OCI-LY1 (cell line): ENCODE results near the gene C18orf32.

Experiments
- H2AFZ ChIP-seq: fragments of 200-600 bp; sonication (generic), shearing (Covaris generic); 2 replicates; pipeline ENCODE4 v1.6.0; 2014; ENCODE audit warnings: antibody characterized with exemption, mild to moderate bottlenecking, low read length
- H3F3A ChIP-seq: fragments of 200-600 bp; sonication (generic), shearing (Covaris generic); 2 replicates; pipeline ENCODE4 v1.6.0; 2014; ENCODE audit warnings: mild to moderate bottlenecking, antibody characterized with exemption, low read length, moderate library complexity; ENCODE audit not compliant: insufficient read depth
- H3K27ac ChIP-seq: fragments of 200-600 bp; sonication (generic); 2 replicates; pipeline ENCODE4 v1.5.1; 2014; ENCODE audit warnings: low read length, mixed run types, mild to moderate bottlenecking, low read depth; ENCODE audit not compliant: poor library complexity, severe bottlenecking
- H3K27me3 ChIP-seq: fragments of 200-600 bp; sonication (generic); 2 replicates; pipeline ENCODE4 v1.6.0; 2014; ENCODE audit warnings: antibody characterized with exemption, mild to moderate bottlenecking, low read length, moderate library complexity; ENCODE audit not compliant: insufficient read depth
- H3K36me3 ChIP-seq: fragments of 200-600 bp; sonication (generic); 2 replicates; pipeline ENCODE4 v1.6.1; 2014; ENCODE audit warnings: mild to moderate bottlenecking, antibody characterized with exemption, low read length, moderate library complexity, mixed read lengths; ENCODE audit not compliant: insufficient read depth
- H3K4me1 ChIP-seq: fragments of 200-600 bp; sonication (generic); 2 replicates; pipeline ENCODE4 v1.5.1; 2014; ENCODE audit warnings: mild to moderate bottlenecking, low read length, moderate library complexity; ENCODE audit not compliant: insufficient read depth, severe bottlenecking
- H3K4me2 ChIP-seq: fragments of 200-600 bp; sonication (generic), shearing (Covaris generic); 2 replicates; pipeline ENCODE4 v1.6.1; 2014; ENCODE audit warnings: low read length
- H3K4me3 ChIP-seq: fragments of 200-600 bp; sonication (generic); 2 replicates; pipeline ENCODE4 v1.5.1; 2014; ENCODE audit warnings: low read length, low read depth, mild to moderate bottlenecking, mixed read lengths; ENCODE audit not compliant: poor library complexity, severe bottlenecking
- H3K79me2 ChIP-seq: fragments of 200-600 bp; shearing (Covaris generic); 2 replicates; pipeline ENCODE4 v1.6.1; 2016; ENCODE audit warnings: mixed run types, low read length, mixed read lengths; ENCODE audit not compliant: insufficient read depth
- H3K9ac ChIP-seq: fragments of 200-600 bp; sonication (generic), shearing (Covaris generic); 2 replicates; pipeline ENCODE4 v1.6.1; 2014; ENCODE audit warnings: mild to moderate bottlenecking, low read length, mixed read lengths
- H3K9me2 ChIP-seq: fragments of 200-600 bp; sonication (generic), shearing (Covaris generic); 2 replicates; pipeline ENCODE4 v1.6.1; 2014; ENCODE audit warnings: low read depth, mild to moderate bottlenecking, low read length, mixed read lengths
- H3K9me3 ChIP-seq: fragments of 200-600 bp; shearing (Covaris generic); 2 replicates; pipeline ENCODE4 v1.6.1; 2014; ENCODE audit warnings: low read length, mixed read lengths
- H4K20me1 ChIP-seq: fragments of 200-600 bp; sonication (generic), shearing (Covaris generic); 2 replicates; pipeline ENCODE4 v1.6.0; 2016; ENCODE audit warnings: mild to moderate bottlenecking, low read length; ENCODE audit not compliant: insufficient read depth
- CTCF ChIP-seq: fragments of 200-600 bp; sonication (generic), shearing (Covaris generic); IDR thresholded peaks from 2 replicates; pipeline ENCODE4 v1.5.1; 2017; ENCODE audit warnings: mild to moderate bottlenecking, antibody characterized with exemption, low read length, moderate library complexity, mixed read lengths
- EZH2 ChIP-seq: fragments of 200-600 bp; sonication (generic), shearing (Covaris generic); IDR thresholded peaks from 2 replicates; pipeline ENCODE4 v1.8.0; 2017; ENCODE audit warnings: borderline replicate concordance, mixed run types, mild to moderate bottlenecking, antibody characterized with exemption, low read length, moderate library complexity, mixed read lengths

The C18orf32 gene

GRCh38 chr18:49447810-49448745 lies 39.0 kb downstream of the C18orf32 start:
- peaks cover 16% of the 10 kb centered on the region for H3K36me3 ChIP-seq
- H3K9me2 ChIP-seq = no peaks in the 10 kb centered on the region
- peaks cover 8% of the 10 kb centered on the region; the same call in 1 of the 2 replicates for H3K9me3 ChIP-seq
- TF ChIP-seq EZH2 = no peak
- TF ChIP-seq CTCF = peak; percentile 72
- peaks cover 28% of the 10 kb centered on the region for H3K79me2 ChIP-seq
- no peak overlapping the region for H3K9ac ChIP-seq
- H3K27me3 ChIP-seq = no peaks in the 10 kb centered on the region
- H2AFZ ChIP-seq = no peak overlapping the region
- peaks cover 17% of the 10 kb centered on the region for H3K4me1 ChIP-seq
- no peaks in the 10 kb centered on the region; the same call in 1 of the 2 replicates for H3F3A ChIP-seq
- no peak overlapping the region for H3K4me3 ChIP-seq
- H3K27ac ChIP-seq = no peak overlapping the region
- H4K20me1 ChIP-seq = no peaks in the 10 kb centered on the region
- H3K4me2 ChIP-seq = no peak overlapping the region

GRCh38 chr18:49446481-49446880 lies 40.6 kb downstream of the C18orf32 start:
- Histone ChIP-seq H3K9me2 (no peaks in the 10 kb centered on the region), H3K27ac (no peak overlapping the region), H4K20me1 (no peaks in the 10 kb centered on the region), H2AFZ (no peak overlapping the region), H3K36me3 (peaks cover 16% of the 10 kb centered on the region), H3K79me2 (peaks cover 28% of the 10 kb centered on the region), H3K9me3 (peaks cover 8% of the 10 kb centered on the region; the same call in 1 of the 2 replicates), H3K4me1 (peaks cover 12% of the 10 kb centered on the region), H3F3A (no peaks in the 10 kb centered on the region; the same call in 1 of the 2 replicates), H3K9ac (no peak overlapping the region), H3K27me3 (no peaks in the 10 kb centered on the region), H3K4me3 (no peak overlapping the region), H3K4me2 (no peak overlapping the region)
- TF ChIP-seq CTCF (no peak), EZH2 (no peak)

GRCh38 chr18:49444581-49444980 lies 42.5 kb downstream of the C18orf32 start:
- Histone ChIP-seq H3K9me2 (no peaks in the 10 kb centered on the region), H2AFZ (no peak overlapping the region), H3K27ac (no peak overlapping the region), H3K9ac (no peak overlapping the region), H3K9me3 (peaks cover 8% of the 10 kb centered on the region; the same call in 1 of the 2 replicates), H3K4me2 (no peak overlapping the region), H4K20me1 (no peaks in the 10 kb centered on the region), H3K36me3 (peaks cover 16% of the 10 kb centered on the region), H3F3A (no peaks in the 10 kb centered on the region; the same call in 1 of the 2 replicates), H3K79me2 (peaks cover 28% of the 10 kb centered on the region), H3K27me3 (no peaks in the 10 kb centered on the region), H3K4me1 (no peaks in the 10 kb centered on the region), H3K4me3 (no peak overlapping the region)
- TF ChIP-seq EZH2 = no peak
- TF ChIP-seq CTCF = no peak
